ENCODE results near the gene RYR2.

DNA sequence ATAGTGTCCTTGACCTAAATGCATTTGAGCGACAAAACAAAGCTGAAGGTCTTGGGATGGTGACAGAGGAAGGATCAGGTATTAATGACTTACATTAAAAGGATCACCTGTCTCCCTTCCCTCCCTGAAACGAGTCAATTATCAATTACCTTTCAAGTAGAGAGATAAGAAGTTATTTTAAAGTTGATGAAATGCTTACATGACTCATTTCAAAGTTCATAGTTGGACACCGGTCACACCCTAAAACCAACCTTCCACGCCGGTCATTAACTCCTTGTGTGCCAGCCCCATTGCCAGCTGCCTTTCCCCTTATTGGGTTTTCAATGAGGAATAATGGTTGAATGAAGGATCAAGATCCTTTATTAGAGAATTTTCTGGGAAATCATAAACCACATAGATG lies 719.0 kb downstream of the RYR2 start:
- TF ChIP-seq, protein P1, sequence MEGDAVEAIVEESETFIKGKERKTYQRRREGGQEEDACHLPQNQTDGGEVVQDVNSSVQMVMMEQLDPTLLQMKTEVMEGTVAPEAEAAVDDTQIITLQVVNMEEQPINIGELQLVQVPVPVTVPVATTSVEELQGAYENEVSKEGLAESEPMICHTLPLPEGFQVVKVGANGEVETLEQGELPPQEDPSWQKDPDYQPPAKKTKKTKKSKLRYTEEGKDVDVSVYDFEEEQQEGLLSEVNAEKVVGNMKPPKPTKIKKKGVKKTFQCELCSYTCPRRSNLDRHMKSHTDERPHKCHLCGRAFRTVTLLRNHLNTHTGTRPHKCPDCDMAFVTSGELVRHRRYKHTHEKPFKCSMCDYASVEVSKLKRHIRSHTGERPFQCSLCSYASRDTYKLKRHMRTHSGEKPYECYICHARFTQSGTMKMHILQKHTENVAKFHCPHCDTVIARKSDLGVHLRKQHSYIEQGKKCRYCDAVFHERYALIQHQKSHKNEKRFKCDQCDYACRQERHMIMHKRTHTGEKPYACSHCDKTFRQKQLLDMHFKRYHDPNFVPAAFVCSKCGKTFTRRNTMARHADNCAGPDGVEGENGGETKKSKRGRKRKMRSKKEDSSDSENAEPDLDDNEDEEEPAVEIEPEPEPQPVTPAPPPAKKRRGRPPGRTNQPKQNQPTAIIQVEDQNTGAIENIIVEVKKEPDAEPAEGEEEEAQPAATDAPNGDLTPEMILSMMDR (IDR thresholded peaks at IDR 0.05) = no peak
- no peak for TF ChIP-seq EZH2 (IDR thresholded peaks at IDR 0.05)
